GM21529 (cell line): Measurements from ENCODE around the gene FNDC11.

Experiments used
- ATAC-seq: cut with Tn5 transposase; IDR thresholded peaks from one replicate; pipeline ENCODE4 v1.9.1; 2021; ENCODE audit not compliant: unreplicated experiment

FNDC11 gene

DNA sequence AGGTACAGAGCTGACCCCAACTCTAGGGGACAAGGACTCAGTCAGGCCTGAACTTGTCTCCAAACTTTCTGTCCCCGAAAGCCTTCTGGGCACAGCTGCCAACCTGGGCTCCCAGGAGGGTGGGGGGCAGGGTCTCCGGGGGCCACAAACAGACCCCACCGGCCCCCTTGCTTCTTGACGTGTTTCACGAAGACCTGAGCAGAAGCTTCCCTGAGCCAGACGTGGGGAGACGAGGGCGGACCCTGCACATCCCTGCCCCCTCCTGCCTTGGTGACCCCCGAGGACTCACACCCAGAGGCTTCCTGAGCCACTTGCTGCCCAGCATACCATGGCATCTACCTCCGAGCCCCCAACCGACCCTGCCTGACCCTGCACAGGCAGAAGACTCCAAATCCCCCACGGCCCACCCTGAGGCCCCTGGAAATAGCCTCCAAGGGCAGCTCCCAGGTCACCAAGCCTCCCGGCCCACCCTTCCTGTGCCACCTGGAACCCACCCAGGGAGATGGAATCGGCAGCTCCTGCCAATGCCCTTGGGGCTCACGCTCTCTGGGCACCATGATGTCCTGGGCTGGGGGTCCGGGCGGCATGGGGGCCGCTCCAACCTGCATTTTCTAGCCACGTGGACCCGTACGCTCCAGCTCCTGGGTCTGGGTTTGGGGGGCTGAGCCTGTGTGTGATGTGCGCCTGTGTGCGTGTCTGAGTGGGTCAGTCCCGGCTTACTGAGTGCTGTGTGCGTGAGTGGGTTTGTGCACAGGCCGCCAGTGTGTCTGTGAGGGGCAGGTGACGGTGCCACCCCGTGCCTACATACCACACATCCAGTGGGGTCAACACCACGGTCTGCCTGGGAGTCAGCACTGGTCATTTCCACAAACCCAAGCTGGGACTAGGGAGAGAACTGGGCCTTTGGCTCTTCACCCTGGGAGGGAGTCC is 14.3 kb upstream of the FNDC11 start:
- ATAC-seq, result no peak

DNA sequence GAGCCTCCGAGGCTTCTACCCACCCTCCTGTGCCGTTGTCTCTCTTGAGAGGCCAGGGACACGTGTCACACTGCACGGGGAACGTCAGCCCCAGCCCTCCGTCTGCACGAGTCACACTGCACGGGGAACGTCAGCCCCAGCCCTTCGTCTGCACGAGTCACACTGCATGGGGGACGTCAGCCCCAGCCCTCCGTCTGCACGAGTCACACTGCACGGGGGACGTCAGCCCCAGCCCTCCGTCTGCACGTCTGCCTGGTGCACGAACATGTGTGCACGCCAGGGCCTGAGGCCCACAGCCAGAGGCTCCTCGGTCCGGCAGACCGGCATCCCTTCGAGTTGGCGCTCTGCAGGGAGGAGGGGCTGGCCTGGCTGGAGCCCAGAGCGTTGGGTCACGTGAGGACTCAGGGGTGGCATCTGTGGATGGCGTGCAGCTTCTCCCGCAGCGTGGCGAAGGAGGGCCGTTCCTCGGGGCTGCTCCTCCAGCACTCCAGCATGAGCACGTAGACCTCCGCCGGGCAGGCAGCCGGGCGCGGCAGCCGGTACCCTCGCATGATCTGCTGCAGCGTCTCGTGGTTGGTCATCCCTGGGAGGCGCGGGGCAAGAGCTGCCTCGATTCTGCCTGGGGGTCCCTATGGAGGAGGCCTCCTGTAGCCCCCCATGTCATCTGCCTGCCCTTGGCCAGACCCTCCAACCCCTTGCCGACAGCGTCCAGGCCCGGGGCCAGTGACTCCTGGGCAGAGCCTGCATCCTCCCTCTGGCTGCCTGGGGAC is 13.4 kb upstream of the FNDC11 start:
- ATAC-seq, result no peak

DNA sequence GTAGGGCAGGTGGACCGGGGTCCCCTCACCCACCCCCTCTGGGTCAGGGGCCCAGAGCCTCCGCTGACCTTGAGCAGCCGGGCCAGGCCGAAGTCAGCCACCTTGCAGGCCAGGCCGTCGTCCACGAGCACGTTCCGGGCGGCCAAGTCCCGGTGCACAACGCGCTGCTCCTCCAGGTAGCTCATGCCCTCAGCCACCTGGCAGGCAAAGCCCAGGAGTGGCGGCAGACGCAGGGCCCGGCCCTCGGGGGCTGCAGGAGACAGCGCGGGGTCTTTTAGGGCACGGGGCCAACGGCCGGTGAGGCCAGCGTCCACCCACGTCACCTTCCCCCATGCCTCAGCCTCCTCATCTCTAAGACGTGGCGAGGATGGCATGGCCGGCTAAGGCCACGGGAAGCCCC is 12.6 kb upstream of the FNDC11 start:
- no peak for ATAC-seq

DNA sequence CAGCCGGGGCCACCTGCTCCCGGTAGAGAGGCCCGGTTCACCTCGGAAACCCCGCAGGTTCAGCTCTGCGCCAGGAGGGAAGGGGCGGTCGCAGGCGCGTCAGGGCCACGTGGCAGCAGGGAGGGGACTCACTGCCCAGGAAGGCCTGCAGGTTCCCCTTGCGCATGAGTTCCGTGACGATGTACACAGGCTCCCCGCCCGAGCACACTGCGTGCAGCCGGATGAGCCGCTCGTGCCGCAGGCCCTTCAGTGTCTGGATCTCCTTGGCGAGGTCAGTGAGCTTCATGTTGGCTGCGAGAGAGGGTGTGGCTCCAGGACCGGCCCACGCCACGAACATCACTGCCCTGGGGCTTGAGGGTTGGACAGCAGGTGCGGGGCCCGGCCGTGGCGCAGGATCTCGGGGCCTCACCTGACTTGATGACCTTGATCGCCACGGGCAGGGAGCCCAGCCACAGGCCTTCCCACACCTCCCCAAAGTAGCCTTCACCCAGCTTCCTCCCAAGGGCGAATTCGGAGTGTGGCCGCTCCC is 11.9 kb upstream of the FNDC11 start:
- no peak for ATAC-seq

DNA sequence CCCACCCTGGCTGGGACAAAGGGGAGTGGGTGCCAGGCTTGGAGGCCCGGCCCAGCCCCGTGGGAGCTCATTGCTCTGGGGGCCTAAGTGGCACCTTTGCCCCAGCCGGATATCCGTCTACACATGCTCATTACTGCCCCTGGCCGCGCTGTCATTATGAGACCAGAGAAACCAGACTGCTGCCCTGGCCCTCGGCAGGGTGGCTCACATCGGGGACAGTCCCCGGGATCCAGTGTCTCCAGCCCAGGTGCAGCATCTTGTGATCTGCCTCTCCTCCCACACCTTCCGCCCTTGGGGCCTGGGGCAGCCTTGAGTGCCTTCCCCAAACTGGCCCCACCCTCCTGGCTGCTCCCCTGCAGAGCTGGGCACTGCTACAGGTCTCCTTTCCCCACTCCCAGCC is 11.3 kb upstream of the FNDC11 start:
- no peak for ATAC-seq

DNA sequence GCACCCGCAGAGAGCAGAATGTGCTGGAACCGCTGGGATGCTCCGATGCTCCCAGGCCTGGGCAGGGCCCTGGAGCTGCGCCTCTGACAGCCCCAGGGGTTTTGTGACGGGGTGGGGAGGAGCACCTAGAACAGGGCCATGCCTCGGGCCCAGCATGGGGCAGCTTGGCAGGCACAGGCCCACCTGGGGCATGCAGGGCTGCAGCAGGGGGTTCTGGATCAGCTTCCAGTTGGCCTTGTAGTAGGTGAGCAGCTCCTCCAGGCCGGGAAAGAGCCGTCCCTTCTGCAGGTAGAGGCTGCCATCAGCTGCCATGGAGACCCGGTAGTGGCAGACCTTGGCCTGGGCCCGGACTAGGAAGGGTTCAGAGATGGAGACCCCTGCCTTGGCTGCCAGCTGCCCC is 10.8 kb upstream of the FNDC11 start:
- no peak for ATAC-seq

DNA sequence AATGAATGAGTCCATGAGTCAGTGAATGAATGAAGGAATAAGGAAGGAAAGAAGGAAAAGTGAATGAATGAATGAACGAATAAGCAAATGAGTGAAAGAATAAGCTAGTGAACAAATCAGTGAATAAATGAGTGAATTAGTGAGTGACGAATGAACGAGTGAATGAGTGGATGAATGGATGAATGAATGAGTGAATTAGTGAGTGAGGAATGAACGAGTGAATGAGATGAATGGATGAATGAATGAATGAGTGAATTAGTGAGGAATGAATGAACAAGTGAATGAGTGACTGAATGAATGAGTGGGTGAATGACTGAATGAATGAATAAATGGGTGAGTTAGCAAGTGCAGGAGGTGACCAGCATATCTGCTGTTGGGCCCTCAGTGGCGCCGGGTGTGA is 10.2 kb upstream of the FNDC11 start:
- no peak for ATAC-seq

DNA sequence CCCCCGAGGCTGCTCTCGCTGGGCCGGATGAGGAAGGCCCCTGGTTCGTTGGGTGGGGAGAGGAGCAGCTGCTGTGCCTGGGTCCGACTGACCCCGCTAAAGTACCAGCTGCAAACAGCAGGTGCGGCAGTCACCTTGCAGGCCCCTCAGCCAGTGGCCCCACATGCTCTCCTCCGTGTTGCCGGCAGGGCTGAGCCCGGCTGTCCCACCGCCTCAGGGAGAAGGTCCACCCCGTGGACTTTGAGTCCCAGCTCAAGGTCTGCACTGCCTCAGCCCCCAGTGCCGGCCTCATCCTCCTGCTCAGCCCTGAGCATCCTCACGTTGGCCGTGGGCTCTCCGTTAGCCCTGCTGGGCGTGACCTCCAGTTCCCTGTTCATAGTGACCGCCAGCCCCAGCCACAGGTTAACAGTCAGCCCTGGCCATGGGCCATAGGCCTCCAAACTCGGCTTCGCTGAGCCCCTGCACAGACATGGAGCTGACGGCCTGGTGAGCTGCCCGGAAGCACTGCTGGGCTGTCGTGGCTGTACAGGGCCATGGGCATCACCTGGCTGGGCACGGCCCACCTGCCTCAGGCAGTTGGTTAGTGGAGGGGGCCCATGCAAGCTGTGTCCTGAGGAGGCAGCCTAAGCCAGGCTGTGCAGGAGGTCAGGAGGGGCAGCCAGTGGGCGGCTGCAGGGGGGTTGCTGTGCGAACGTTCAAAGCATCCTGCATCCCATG is 9.6 kb upstream of the FNDC11 start:
- no peak for ATAC-seq

DNA sequence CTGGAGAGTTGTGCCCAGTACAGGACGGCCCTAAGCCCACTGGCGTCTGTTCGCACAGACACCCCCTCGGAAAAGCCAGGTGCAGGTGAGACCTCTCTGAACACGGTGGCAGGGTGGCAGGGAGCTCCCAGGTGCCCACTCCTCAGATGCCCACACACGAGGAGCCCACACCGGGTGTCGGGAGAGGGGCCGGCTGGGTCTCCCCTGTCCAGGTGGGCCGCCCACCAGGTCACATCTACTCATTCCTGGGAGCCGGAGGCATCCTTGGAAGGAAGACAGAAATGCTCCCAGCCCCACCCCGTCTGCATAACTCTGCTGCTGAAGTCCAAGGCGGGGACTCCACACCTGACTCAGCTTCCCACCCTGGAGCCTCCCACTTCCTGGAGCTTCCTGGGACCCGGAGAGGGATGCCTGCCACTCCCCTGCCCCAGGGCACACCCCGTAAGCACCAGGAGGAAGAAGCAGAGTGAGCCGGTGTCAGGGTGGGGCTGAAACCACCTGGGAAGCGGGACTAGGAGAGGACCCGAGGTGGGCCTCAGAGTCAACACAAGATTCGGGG is 8.9 kb upstream of the FNDC11 start:
- no peak for ATAC-seq

DNA sequence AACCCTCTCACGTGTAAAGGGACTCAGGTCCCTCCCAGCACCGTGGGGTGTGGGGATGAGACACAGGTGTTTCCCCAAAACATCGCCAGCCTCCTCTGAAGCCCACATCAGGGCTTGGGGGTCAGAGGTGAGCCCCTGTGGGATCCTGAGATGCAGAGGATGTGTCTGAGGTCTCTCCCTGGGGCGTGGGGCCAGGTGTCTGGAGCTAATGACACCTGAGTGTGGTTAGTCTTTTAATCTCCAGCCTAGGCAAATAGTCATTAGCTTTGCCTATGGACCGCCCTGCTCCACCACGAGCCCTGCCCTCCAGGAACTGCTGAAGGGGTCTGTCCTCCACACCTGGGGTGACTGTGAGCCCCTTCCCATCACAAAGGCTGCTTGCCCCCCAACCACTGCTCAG is 8.1 kb upstream of the FNDC11 start:
- no peak for ATAC-seq

DNA sequence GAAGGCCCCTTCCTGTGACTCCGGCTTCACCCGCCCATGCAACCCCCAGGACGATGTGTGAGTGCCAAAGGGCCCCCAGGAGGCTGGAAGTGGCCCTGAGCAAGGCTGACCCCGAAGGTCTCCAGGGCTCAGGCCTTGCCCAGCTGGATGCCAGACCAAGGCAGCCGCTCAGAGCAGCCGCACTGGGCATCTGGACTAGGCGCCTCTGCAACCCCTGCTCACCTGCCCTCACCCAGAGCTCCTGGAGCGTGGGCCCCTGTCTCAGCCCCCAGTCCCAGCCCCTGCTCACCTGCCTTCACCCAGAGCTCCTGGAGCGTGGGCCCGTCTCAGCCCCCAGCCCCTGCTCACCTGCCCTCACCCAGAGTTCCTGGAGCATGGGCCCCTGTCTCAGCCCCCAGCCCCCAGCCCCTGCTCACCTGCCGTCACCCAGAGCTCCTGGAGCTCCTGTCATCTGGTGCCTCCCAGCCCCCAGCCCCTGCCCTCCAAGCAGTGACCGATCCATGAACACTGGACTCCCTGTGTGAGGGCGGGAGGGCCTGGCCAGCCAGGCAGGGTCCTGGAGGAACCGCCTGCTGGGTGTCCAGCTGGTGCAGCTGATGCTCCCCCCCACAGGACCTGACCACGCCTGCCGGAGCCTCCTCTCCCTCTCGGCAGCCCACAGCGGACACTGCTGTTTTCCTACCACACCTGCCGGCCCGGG is 7.6 kb upstream of the FNDC11 start:
- ATAC-seq, result no peak

DNA sequence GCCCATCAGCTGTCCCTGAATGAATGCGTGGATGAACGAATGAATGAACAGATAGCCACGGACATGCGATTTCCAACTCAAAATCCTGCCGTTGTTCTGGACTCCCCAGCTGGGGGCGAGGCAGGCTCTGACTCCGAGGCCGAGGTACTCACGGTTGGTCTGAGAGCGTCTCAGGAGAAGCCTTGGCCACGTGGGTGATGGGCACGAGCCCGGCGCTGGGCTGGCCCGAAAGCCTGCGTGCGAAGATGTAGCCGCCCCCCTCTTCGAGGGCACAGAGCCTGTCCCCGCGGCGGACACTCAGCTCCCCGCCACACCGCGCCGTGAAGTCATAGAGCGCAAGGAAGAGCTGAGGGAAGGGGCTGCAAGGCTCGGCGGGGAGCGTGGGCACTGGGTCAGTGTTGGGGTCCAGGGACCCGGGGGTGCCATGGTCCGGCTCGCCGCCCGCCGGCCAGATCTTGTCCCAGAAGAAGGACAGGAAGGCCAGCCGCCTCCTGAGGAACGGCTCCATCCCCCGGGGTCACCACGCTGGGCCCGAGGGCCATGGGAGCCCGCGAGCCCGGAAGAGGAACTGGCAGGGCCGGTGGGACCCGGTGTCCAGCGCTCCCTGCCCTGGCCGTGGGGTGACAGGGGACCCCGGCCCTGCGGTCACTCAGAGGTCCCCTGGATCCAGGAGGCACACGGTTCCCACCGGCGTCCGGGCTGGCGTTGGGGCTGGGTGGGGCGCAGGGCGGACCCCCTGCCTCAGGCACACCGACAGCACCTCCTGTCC is 6.8 kb upstream of the FNDC11 start:
- ATAC-seq, result no peak

DNA sequence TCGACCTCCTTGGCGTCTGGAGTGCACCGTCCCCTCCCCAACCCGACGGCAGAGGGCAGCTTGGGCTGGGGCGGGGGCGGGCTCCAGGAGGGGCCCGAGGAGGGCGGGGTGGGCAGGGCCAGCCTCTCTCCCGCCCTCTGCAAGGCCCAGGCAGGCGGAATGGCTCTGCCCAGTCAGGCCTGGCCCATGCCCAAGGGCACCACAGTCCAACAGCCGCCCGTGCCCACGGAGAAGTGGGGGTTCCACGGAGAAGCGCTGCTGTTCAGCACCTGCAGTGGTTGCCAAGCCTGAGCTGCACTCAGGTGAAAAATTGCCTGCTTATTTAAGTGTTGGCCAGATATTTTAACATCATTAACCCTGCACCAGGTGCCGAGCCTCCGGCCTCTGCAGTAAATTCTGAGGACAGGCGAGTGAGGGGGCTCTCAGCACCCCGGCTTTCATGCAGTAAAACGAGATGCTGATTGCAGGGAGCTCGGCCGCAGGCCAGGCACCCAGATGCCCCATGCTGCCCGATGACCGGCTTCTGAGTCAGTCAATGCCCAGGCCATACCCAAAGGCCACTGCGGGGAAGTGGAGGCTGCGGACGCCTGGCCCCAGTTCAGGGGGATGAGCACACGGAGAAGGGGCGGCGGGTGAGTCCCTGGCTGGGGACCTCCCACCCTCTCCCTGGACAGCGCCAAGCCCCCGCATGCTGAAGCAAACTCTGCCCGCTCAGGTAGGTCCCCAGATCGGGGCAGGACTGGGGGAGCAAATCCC is 6.1 kb upstream of the FNDC11 start, which contains the start of gene SRMS:
Gene SRMS (minus strand): TSS at position 25 of the 756 bp plus-strand sequence. CDS start 286 bp downstream, outside the sequence.
- no peak for ATAC-seq

DNA sequence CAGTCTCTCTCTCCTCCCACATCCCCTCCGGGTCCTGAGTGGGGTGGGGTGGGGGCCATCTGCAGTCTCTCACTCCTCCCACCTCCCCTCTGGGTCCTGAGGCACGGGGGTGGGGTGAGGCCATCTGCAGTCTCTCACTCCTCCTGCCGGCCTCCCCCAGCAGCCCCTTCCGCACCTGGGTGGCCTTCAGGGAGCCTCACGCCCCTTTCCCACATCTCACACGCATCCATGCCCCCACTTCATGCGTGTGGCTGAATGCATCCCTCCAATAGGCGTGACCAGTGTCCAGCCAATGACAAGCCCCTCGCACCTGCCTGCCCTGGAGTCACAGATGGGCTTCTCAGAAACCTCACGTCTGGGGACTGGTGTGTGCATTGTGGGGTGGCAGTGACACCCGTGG is 5.4 kb upstream of the FNDC11 start:
- no peak for ATAC-seq

DNA sequence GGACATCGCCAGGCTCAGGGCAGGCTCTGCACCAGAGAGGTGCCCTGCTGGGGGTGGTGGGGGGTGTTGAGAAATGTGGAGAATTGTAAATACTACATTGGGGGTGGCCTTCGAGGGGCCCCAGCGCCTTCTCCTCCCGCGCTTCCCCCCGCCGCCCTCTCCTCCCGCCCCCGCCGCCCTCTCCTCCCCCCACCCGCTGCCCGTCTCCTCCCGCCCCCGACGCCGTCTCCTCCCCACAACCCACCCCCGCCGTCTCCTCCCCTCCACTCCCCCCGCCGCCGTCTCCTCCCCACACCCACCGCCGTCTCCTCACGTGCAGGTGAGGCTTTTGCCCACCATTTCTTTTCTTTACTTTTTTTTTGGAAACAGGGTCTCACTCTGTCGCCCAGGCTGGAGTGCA is 4.9 kb upstream of the FNDC11 start:
- no peak for ATAC-seq

DNA sequence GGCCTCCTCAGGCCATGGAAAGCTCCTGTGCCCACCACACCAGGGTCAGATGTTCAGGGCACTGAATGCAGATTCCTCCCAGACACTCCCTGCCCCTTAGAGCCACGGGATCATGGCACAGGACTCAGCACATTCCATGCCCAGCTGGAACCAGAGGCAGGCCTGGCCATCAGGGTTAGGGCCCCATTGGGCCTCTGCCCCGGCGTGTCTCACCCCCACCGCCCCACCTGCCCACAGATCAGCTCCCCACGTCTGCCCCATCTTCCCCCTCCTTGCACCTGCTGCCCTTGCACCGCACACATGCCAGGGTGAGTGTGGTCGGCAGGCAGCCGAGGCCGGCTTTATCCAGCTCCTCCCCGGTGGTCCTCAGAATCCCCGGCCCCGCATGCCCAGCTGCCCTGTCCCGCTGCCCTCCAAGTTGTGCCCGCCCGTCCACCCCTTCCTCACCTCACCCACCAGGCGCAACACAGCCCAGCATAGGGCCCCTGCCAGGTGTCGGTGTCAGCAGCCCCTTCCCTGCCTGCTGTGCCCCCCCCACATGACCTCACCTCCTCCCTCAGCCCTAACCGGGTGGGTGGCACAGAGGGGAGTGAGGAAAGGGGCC is 4.2 kb upstream of the FNDC11 start:
- no peak for ATAC-seq

DNA sequence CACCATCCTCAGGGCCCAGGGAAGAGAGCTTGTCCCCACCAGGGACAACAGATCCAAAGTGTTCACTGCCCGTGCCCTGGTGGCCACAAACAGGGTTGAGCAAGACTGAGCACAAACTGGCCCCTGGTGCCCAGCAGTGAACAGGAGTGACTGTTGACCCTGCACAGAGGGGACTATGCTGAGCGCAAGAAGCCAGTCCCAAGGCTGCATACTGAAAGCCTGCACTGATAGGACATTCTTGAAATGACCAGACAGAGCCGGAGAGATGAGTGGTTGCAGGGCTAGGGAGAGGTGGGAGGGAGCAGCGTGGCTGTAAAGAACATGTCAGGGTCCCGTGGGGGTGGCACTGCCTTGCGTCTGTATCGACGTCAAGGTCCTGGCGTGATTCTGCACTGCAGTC is 2.9 kb upstream of the FNDC11 start:
- ATAC-seq, result no peak

DNA sequence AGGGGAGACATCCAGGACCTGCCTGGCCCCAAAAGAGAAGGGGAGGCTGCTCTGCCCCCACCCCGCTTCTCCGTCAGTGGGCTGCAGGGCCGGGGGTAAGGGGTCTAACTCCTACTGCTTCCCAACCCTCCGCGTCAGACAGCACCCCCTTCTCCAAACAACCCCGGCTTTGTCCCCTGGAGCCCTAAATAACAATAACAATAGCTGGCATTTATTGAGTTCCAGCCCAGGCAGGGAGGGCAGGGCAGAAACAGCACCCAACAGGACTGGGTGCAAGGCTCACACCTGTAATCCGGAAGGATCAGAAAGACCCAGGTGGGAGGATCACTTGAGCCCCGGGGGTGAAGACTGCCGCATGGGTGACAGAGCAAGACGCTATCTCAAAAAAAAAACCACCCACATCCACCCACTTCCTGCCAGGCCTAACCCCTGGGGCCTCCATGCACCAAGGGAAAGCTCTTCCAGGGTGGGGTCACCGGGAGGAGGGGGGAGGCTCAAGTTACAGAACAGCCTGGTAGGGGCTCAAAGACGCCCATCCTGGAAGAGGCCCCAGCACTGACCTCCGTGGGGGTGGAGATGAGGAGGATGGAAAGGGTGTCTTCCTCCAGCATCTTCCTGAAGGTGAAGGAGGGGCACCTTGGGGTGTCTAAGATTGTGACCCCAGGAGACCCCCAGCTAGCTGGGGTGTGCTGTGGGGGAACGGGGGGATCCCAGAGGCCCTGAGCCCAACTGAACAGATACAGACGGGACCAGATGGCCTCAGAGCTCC is 1.3 kb upstream of the FNDC11 start:
- peak; percentile 36 for ATAC-seq
